Spleen (tissue), 13 donors: ENCODE measurements around the gene MOB2. TPM values are rescaled to one million over a fixed set of nuclear protein-coding genes. Genes with fewer than 3 reads are reported as not detected.

ENCODE experiments used
- DNase-seq: peaks from one replicate; pipeline ENCODE4 v3.0.0-alpha.2; 2020
- H3K27ac ChIP-seq, 8 donors: fragments of 200-600 bp; sonication (generic) in 7 of 8; 1 replicate in 4 of 8; 2 replicates in 4 of 8; pipeline versions ENCODE4 v1.5.0 to v1.8.0; 2016 to 2021; ENCODE audit warnings: inconsistent platforms in 4 of 8, mild to moderate bottlenecking in 4 of 8, moderate library complexity in 1 of 8
- H3K27me3 ChIP-seq, 7 donors: fragments of 200-600 bp; sonication (generic) in 6 of 7; replicated peaks in 1 of 7; 1 replicate in 4 of 7; 2 replicates in 3 of 7; pipeline versions ENCODE4 v1.5.0 to v1.8.0; 2016 to 2021; ENCODE audit warnings: inconsistent platforms in 3 of 7, mild to moderate bottlenecking in 1 of 7
- H3K36me3 ChIP-seq, 6 donors: fragments of 200-600 bp; sonication (generic) in 5 of 6; 1 replicate in 4 of 6; 2 replicates in 2 of 6; pipeline versions ENCODE4 v1.5.0 to v1.8.0; 2016 to 2021; ENCODE audit warnings: inconsistent platforms in 2 of 6
- H3K4me1 ChIP-seq, 6 donors: fragments of 200-600 bp; sonication (generic) in 5 of 6; 1 replicate in 3 of 6; 2 replicates in 3 of 6; pipeline versions ENCODE4 v1.5.0 to v1.8.0; 2016 to 2021; ENCODE audit warnings: inconsistent platforms in 3 of 6
- H3K4me3 ChIP-seq, 8 donors: fragments of 200-600 bp; sonication (generic) in 7 of 8; 1 replicate in 4 of 8; 2 replicates in 4 of 8; pipeline versions ENCODE4 v1.5.0 to v1.8.0; 2016 to 2021; ENCODE audit warnings: inconsistent platforms in 4 of 8, mild to moderate bottlenecking in 4 of 8, moderate library complexity in 2 of 8
- H3K9me3 ChIP-seq, 8 donors: fragments of 200-600 bp; sonication (generic) in 7 of 8; 1 replicate in 4 of 8; 2 replicates in 4 of 8; pipeline versions ENCODE4 v1.5.0 to v1.8.0; 2016 to 2021; ENCODE audit warnings: inconsistent platforms in 4 of 8
- POLR2A ChIP-seq, 3 donors: fragments of 450-650 bp; IDR thresholded peaks; one replicate each; pipeline ENCODE4 v1.5.1; 2017; ENCODE audit warnings: antibody characterized with exemption in 3 of 3, mild to moderate bottlenecking in 1 of 3
- POLR2AphosphoS5 ChIP-seq, 3 donors: sonication (generic); formaldehyde crosslinking; IDR thresholded peaks; one replicate each; pipeline ENCODE4 v1.5.1; 2017; ENCODE audit warnings: antibody characterized with exemption in 3 of 3
- WGBS, 5 donors: extraction: QIAGEN DNeasy Blood & Tissue Kit in 3 of 5; methylation state at CpG; one replicate each; pipeline versions ENCODE4 v1.1.5 to v1.1.7; 2013 to 2018; 5-methylcytosine and 5-hydroxymethylcytosine counted together
- intact Hi-C: fragments of 100-400 bp; cut with DNase I; formaldehyde crosslinking; loops from one replicate; pipeline ENCODE4 v1.15.0; 2023; ENCODE audit warnings: low total_unique reads
- long read RNA-seq, 2 donors: transcript quantifications; one replicate each; lab custom pipeline, GENCODE V29; 2026
- polyA plus RNA-seq, 3 donors: library from polyadenylated mRNA; stranded (reverse); fragments of 200-250 nt; gene quantifications; one replicate each; pipeline ENCODE4 v1.2.1, GENCODE V29; 2013
- total RNA-seq, 7 donors: library from RNA; depleted of rRNA in 3 of 7; stranded (reverse); fragments of >200 nt in 3 of 7; fragmentation: NEBNext Ultra II Directional in 4 of 7; extraction: Animal tissue kit (Norgen Biotek cat#: 25700) in 4 of 7; gene quantifications; one replicate each; pipeline versions ENCODE4 v1.1.0 to v1.2.1, GENCODE V29; 2016 to 2021
- TF ChIP-seq, protein P1 (sequence below), 11 experiments: fragments of 200-600 bp in 7 of 11; fragments of 450-650 bp in 4 of 11; sonication (generic) in 4 of 11; IDR thresholded peaks in 8 of 11; conservative IDR thresholded peaks in 3 of 11; 1 replicate in 7 of 11; 2 replicates in 4 of 11; pipeline versions ENCODE4 v1.4.0 to v1.8.0; 2016 to 2021; ENCODE audit warnings: antibody characterized with exemption in 11 of 11, inconsistent platforms in 4 of 11, mild to moderate bottlenecking in 1 of 11
- donor health status: healthy with polysubstance abuse.
- donor health status: DM: no; HTN: no; CAD: no; lungs with moderate emphysema.
- donor health status: DM: no; HTN: no; CAD: no.
- donor health status: Bipolar disorder and iron deficiency.
- donor health status: healthy.
- donor health status: DM: no; HTN: no; CAD: no.
- donor health status: DM: yes; HTN: yes; CAD: no.

The MOB2 gene, protein sequence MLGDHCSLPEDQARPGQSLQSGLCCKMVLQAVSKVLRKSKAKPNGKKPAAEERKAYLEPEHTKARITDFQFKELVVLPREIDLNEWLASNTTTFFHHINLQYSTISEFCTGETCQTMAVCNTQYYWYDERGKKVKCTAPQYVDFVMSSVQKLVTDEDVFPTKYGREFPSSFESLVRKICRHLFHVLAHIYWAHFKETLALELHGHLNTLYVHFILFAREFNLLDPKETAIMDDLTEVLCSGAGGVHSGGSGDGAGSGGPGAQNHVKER
- 10 to 100 TPM; 28.1 to 49.8 (median 42.3) TPM for total RNA-seq
- polyA plus RNA-seq, result 10 to 100 TPM; 30.5 to 51.5 (median 32.6) TPM
- long read RNA-seq, donor 1, partial matches to known transcripts, result 13 of 13 reads
- long read RNA-seq, donor 1, other reads (novel, unspliced or antisense), result 0 of 13 reads
- long read RNA-seq, donor 2, partial matches to known transcripts, result 6 of 7 reads
- long read RNA-seq, donor 2, other reads (novel, unspliced or antisense), result 0 of 7 reads

DNA sequence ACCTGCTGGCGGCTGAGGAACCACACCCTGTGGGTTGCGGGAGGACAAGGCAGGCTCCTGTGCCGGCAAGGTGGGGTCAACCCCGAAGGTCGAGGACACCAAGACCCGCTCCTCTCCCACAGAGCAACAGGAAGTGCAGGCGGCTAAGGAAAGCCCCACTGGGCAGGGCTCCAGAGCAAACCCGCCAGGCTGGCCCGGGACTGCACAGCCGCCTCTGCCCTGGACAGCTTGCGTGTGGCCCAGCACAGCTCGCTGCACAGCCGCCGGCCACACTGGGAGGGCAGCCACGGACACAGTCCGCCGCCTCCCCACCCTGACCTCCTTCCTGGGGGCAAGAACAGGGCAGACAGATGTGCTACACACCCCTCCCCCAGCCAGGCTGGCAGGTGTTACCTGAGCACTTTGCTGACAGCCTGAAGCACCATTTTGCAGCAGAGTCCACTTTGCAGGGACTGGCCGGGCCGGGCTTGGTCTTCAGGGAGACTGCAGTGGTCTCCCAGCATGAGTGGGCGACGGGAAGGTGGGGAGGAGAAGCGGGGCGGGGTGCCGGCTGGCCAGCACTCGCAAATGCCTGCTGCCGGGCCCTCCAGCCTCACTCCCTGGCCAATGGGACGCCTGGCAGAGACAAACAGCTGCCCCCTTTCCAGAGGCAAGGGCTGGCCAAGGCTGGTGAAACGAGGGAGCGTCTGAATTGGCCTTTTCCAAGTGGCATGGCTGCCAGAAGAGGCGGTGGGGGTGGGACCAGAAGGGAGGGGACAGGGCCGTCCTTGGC is at the start of gene MOB2:
Gene MOB2, minus strand, starts transcription at position 726 of the 772 bp plus-strand sequence. Its CDS starts 223 bp downstream, at position 503.
- 48 to 65% (median 59%) methylated on average over 9 to 31 of the region's 31 CpGs for WGBS, 5 donors
- Histone ChIP-seq H3K9me3 (no peaks in the 10 kb centered on the region), H3K4me1 (peaks cover 39 to 94% (median 68%) of the 10 kb centered on the region in 6 donors), H3K36me3 (peaks cover 0 to 27% (median 0%) of the 10 kb centered on the region in 6 donors), H3K4me3 (peak within 1 kb of the TSS in 3 of 8 donors; percentile 15 to 42 (median 30)), H3K27ac (peak within 1 kb of the TSS in 6 of 8 donors; percentile 9 to 67 (median 53)), H3K27me3 (no peaks in the 10 kb centered on the region)
- intact Hi-C loops, result no loop called here
- TF ChIP-seq, protein P1, sequence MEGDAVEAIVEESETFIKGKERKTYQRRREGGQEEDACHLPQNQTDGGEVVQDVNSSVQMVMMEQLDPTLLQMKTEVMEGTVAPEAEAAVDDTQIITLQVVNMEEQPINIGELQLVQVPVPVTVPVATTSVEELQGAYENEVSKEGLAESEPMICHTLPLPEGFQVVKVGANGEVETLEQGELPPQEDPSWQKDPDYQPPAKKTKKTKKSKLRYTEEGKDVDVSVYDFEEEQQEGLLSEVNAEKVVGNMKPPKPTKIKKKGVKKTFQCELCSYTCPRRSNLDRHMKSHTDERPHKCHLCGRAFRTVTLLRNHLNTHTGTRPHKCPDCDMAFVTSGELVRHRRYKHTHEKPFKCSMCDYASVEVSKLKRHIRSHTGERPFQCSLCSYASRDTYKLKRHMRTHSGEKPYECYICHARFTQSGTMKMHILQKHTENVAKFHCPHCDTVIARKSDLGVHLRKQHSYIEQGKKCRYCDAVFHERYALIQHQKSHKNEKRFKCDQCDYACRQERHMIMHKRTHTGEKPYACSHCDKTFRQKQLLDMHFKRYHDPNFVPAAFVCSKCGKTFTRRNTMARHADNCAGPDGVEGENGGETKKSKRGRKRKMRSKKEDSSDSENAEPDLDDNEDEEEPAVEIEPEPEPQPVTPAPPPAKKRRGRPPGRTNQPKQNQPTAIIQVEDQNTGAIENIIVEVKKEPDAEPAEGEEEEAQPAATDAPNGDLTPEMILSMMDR (IDR thresholded peaks at IDR 0.05 in 8 of 11, conservative IDR thresholded peaks at IDR 0.05 in 3 of 11), result no peak
- TF ChIP-seq POLR2AphosphoS5 (IDR thresholded peaks at IDR 0.05), result peak; percentile 10 to 75 (median 56)
- DNase-seq, result peak; percentile 79

DNA sequence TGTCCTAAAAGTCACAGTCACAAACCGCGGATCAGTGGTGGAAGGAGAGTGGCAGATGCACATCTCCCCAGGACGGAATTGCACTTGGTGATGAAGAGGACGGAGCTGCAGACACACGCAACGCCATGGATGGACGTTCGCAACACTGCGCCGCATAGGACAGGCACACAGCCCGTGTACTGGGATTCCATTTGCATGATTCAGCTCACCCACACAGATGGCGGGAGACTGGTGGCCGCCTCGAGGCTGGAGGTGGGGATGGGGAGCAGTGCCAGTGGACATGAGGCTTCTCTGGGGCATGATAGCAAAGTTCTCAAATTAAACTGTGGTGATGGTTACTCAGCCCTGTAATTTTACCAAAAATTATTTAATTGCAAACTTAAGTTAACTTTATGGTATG is 48.1 kb upstream of the MOB2 start:
- H3K27me3 ChIP-seq, result peaks cover 0 to 8% (median 0%) of the 10 kb centered on the region in 7 donors
- no peak overlapping the region for H3K4me3 ChIP-seq
- intact Hi-C loops, result no loop called here
- H3K36me3 ChIP-seq, result peaks cover 0 to 57% (median 15%) of the 10 kb centered on the region in 6 donors
- TF ChIP-seq POLR2A (IDR thresholded peaks at IDR 0.05) (no peak), POLR2AphosphoS5 (IDR thresholded peaks at IDR 0.05) (peak in 1 of 3 donors; percentile 7)
- peaks cover 13 to 78% (median 67%) of the 10 kb centered on the region in 6 donors for H3K4me1 ChIP-seq
- no peaks in the 10 kb centered on the region for H3K9me3 ChIP-seq
- no peak for DNase-seq
- no peak overlapping the region for H3K27ac ChIP-seq
- WGBS, 5 donors, result 90 to 94% (median 93%) methylated on average over 12 to 14 of the region's 14 CpGs

DNA sequence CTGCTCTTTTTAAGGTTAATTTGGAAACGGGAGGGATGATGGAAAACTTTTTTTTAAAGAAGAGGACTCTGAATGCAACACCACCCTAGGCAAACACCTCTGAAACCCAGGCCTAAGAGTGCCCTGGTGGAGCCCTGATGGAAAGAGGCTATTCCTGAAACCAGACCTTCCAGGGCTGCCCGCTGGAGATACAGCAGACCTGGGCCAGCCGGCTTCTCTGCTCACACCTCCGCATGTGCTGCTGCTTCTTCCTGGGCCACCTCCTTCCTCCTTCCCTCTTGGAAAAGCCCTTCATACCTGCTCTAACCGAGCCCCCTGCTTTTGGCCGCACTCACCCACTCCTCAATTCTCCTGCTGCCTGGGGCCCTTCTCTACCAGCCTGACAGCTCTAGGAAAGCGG is 47.6 kb upstream of the MOB2 start:
- no peak overlapping the region for H3K27ac ChIP-seq
- intact Hi-C loops, result no loop called here

DNA sequence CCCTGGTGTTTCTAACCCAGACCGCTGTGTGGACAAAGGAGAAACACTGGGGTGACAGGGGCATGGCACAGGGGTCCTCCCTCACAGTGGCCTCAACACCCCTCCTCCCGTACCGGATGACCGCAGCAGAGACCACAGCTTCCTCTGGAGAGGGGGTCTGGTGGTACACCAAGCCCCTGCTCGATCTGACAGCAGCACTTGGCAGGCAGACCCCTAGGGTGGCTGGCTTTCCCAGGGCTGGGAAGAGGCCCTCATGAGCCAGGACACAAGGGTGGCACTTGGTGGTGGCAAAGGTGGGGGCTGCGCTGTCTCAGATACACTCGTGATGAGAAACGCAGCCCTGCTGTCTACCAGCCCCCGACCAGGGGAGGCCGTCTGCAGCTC is 46.8 kb upstream of the MOB2 start:
- Histone ChIP-seq H3K4me3 (no peak overlapping the region), H3K9me3 (no peaks in the 10 kb centered on the region), H3K27me3 (peaks cover 0 to 5% (median 0%) of the 10 kb centered on the region in 7 donors), H3K27ac (peak overlapping the region in 4 of 8 donors; percentile 8 to 56 (median 24)), H3K36me3 (peaks cover 0 to 63% (median 15%) of the 10 kb centered on the region in 6 donors), H3K4me1 (peaks cover 13 to 91% (median 75%) of the 10 kb centered on the region in 6 donors)
- TF ChIP-seq, protein P1 (IDR thresholded peaks at IDR 0.05 in 8 of 11, conservative IDR thresholded peaks at IDR 0.05 in 3 of 11), result no peak
- TF ChIP-seq POLR2AphosphoS5 (IDR thresholded peaks at IDR 0.05), result no peak
- no peak for TF ChIP-seq POLR2A (IDR thresholded peaks at IDR 0.05)
- intact Hi-C loops, result no loop called here
- DNase-seq, result no peak
- WGBS, 5 donors, result 68 to 80% (median 73%) methylated on average over 3 to 10 of the region's 10 CpGs

More for the DNA sequence above, 47.6 kb upstream of the MOB2 start:
- H3K4me3 ChIP-seq, result no peak overlapping the region
- no peak for DNase-seq
- H3K36me3 ChIP-seq, result peaks cover 0 to 62% (median 15%) of the 10 kb centered on the region in 6 donors
- peaks cover 0 to 7% (median 0%) of the 10 kb centered on the region in 7 donors for H3K27me3 ChIP-seq
- peaks cover 13 to 83% (median 72%) of the 10 kb centered on the region in 6 donors for H3K4me1 ChIP-seq
- WGBS, 5 donors, result 88 to 95% (median 94%) methylated on average over 7 of the region's 7 CpGs
- TF ChIP-seq, protein P1 (IDR thresholded peaks at IDR 0.05 in 8 of 11, conservative IDR thresholded peaks at IDR 0.05 in 3 of 11), result no peak
- TF ChIP-seq POLR2A (IDR thresholded peaks at IDR 0.05) (no peak), POLR2AphosphoS5 (IDR thresholded peaks at IDR 0.05) (no peak)
- H3K9me3 ChIP-seq, result no peaks in the 10 kb centered on the region
